A673 (cell line): ENCODE measurements around the gene ASL. TPM values are rescaled to one million over a fixed set of nuclear protein-coding genes. Genes with fewer than 3 reads are reported as not detected.
"Not testable (repeated sequence)": the region's sequence is repeated elsewhere in the genome, so short reads cannot be mapped to it uniquely, and the experiment has no call there.

Experiments
- Bru-seq: library from RNA; stranded (reverse); fragments of 400-500 nt; gene quantifications from one replicate; lab custom pipeline; 2021; lab: Mats Ljungman, UMichigan
- BruChase-seq, 2 experiments: library from RNA; stranded (reverse); fragments of 400-500 nt; gene quantifications; one replicate each; lab custom pipeline; 2021; lab: Mats Ljungman, UMichigan
- BruUV-seq: library from RNA; stranded (reverse); fragments of 400-500 nt; replicated peaks from 2 replicates; lab custom pipeline; 2021; lab: Mats Ljungman, UMichigan
- CTCF ChIA-PET: fragments of 300-600 bp; sonication (Branson Sonifier 250); formaldehyde crosslinking; loops from one replicate; lab custom pipeline; 2022; ENCODE audit warnings: antibody characterized with exemption; lab: Charles Lee
- POLR2A ChIA-PET: fragments of 300-600 bp; sonication (Branson Sonifier 250); formaldehyde crosslinking; loops from one replicate; lab custom pipeline; 2022; ENCODE audit warnings: antibody characterized with exemption; ENCODE audit not compliant: low non-redundant PET; lab: Charles Lee
- DNase-seq: peaks from one replicate; pipeline ENCODE4 v3.0.0-alpha.2; 2015; ENCODE audit warnings: low spot score
- H3K27ac ChIP-seq: fragments of 200-600 bp; sonication (generic); 2 replicates; pipeline ENCODE4 v1.5.1; 2016; ENCODE audit warnings: mixed run types, low read depth, mild to moderate bottlenecking, mixed read lengths, antibody characterized with exemption, low read length; ENCODE audit not compliant: poor library complexity, severe bottlenecking
- H3K27me3 ChIP-seq: fragments of 200-600 bp; sonication (generic); replicated peaks from 2 replicates; pipeline ENCODE4 v1.6.1; 2017; ENCODE audit warnings: mixed run types, low read depth, mild to moderate bottlenecking, mixed read lengths, antibody characterized with exemption, low read length; ENCODE audit not compliant: insufficient read depth, poor library complexity
- H3K36me3 ChIP-seq: fragments of 200-600 bp; sonication (generic); 2 replicates; pipeline ENCODE4 v1.6.1; 2016; ENCODE audit warnings: mixed run types, mild to moderate bottlenecking, mixed read lengths, antibody characterized with exemption, low read length; ENCODE audit not compliant: insufficient read depth, poor library complexity, severe bottlenecking
- H3K4me1 ChIP-seq: fragments of 200-600 bp; sonication (generic); 2 replicates; pipeline ENCODE4 v1.6.1; 2017; ENCODE audit warnings: mixed run types, mild to moderate bottlenecking, mixed read lengths, antibody characterized with exemption, low read length; ENCODE audit not compliant: insufficient read depth, poor library complexity, severe bottlenecking
- H3K4me3 ChIP-seq: fragments of 200-600 bp; sonication (generic); 2 replicates; pipeline ENCODE4 v1.5.1; 2016; ENCODE audit warnings: low read depth, mixed run types, mild to moderate bottlenecking, mixed read lengths, low read length; ENCODE audit not compliant: poor library complexity, severe bottlenecking
- H3K9me3 ChIP-seq: fragments of 200-600 bp; sonication (generic); 2 replicates; pipeline ENCODE4 v1.6.1; 2016; ENCODE audit warnings: mixed run types, low read depth, mild to moderate bottlenecking, mixed read lengths, antibody characterized with exemption, low read length; ENCODE audit not compliant: poor library complexity, severe bottlenecking
- CTCF ChIP-seq: fragments of 300-800, 200-600 bp; sonication (generic); conservative IDR thresholded peaks from 2 replicates; pipeline ENCODE4 v1.5.1; 2017; ENCODE audit warnings: low read depth, mild to moderate bottlenecking, antibody characterized with exemption, low read length, moderate library complexity, mixed read lengths
- EZH2 ChIP-seq: fragments of 200-600 bp; sonication (generic); IDR thresholded peaks from 2 replicates; pipeline ENCODE4 v1.6.1; 2017; ENCODE audit warnings: borderline replicate concordance, low read depth, mild to moderate bottlenecking, mixed read lengths, antibody characterized with exemption, low read length; ENCODE audit not compliant: poor library complexity, severe bottlenecking
- intact Hi-C: fragments of 100-400 bp; cut with micrococcal nuclease; formaldehyde crosslinking; loops from one replicate; pipeline ENCODE4 v1.10.0; 2022; ENCODE audit not compliant: unreplicated experiment
- long read RNA-seq: library from polyadenylated mRNA; stranded (forward); transcript quantifications from one replicate; pipeline ENCODE4 v2.0.0, GENCODE V29; 2022
- total RNA-seq: library from RNA; stranded (reverse); gene quantifications from 2 replicates; pipeline ENCODE4 v1.2.3, GENCODE V29; 2021

ASL gene
- 10.7 and 14.3 TPM in 2 replicates for total RNA-seq
- Bru-seq, nascent RNA, result percentile 49 among the genes with signal in this experiment
- BruChase-seq, experiment 1, labeled RNA remaining after a 2-hour chase, result percentile 46 among the genes with signal in this experiment
- BruChase-seq, experiment 2, labeled RNA remaining after a 6-hour chase, result percentile 53 among the genes with signal in this experiment
- long read RNA-seq, transcript ASL-201 (17 exons, 2,143 nt), result major isoform, 12 of 48 reads
- long read RNA-seq, transcript ASL-205 (16 exons, 1,622 nt), result minor isoform, 8 of 48 reads
- long read RNA-seq, partial matches to known transcripts, result 15 of 48 reads
- long read RNA-seq, other reads (novel, unspliced or antisense), result 12 of 48 reads

- peak; percentile 92 for DNase-seq
- ChIA-PET POLR2A (interaction anchor here (0.6 kb wide), 1 partner anchor 1839 kb away, joined by 4 read pairs; no protein-coding TSS in a partner anchor), CTCF (no interaction called here)
- Histone ChIP-seq H3K27ac (peak within 1 kb of the TSS; percentile 73), H3K27me3 (no peaks in the 10 kb centered on the region), H3K9me3 (no peaks in the 10 kb centered on the region), H3K36me3 (no peaks in the 10 kb centered on the region), H3K4me1 (no peaks in the 10 kb centered on the region), H3K4me3 (peak within 1 kb of the TSS; percentile 77)
- intact Hi-C loops, result no loop called here
- BruUV-seq, result TSS peak; percentile 77
- peak; percentile 30; the same call in 1 of the 2 replicates for TF ChIP-seq CTCF
- TF ChIP-seq EZH2, result no peak
These were observed at the start of gene ASL for GRCh38 chr7:66075590-66076461. TSS of gene ASL (plus strand) at chr7:66075819. CDS start at chr7:66076082, 263 bp downstream.

GRCh38 chr7:66028342-66028741, 47.3 kb upstream of the ASL start:
- intact Hi-C loops, H3K27ac ChIP-seq, H3K9me3 ChIP-seq, H3K4me1 ChIP-seq, H3K36me3 ChIP-seq, H3K4me3 ChIP-seq, H3K27me3 ChIP-seq, POLR2A ChIA-PET, DNase-seq, BruUV-seq, CTCF ChIA-PET: not testable (repeated sequence)

- Histone ChIP-seq H3K27ac (peak overlapping the region; percentile 78), H3K36me3 (no peaks in the 10 kb centered on the region), H3K4me1 (peaks cover 26% of the 10 kb centered on the region), H3K4me3 (peak overlapping the region; percentile 5), H3K27me3 (no peaks in the 10 kb centered on the region), H3K9me3 (no peaks in the 10 kb centered on the region)
- ChIA-PET POLR2A (no interaction called here), CTCF (no interaction called here)
- no peak for TF ChIP-seq EZH2
- no peak for TF ChIP-seq CTCF
- intact Hi-C loops, result loop anchor here (5.0 kb wide), 1 partner anchor 964 kb away; the partner anchor contains the start of genes SBDS and TYW1
- no TSS peak for BruUV-seq
- DNase-seq, result no peak
These were observed 41.9 kb upstream of the ASL start for GRCh38 chr7:66033471-66034385.

GRCh38 chr7:66034436-66035010, 41.1 kb upstream of the ASL start:
- Histone ChIP-seq H3K4me1 (peaks cover 26% of the 10 kb centered on the region), H3K4me3 (peak overlapping the region; percentile 5), H3K27ac (peak overlapping the region; percentile 78)
- POLR2A ChIA-PET, CTCF ChIA-PET, H3K9me3 ChIP-seq, H3K36me3 ChIP-seq, BruUV-seq, H3K27me3 ChIP-seq: not testable (repeated sequence)
- DNase-seq, result peak; percentile 32
- intact Hi-C loops, result loop anchor here (5.0 kb wide), 1 partner anchor 963 kb away; the partner anchor contains the start of genes SBDS and TYW1
